OCI-LY1 (cell line): ENCODE data around the gene PRKG1.

Experiments
- CTCF ChIP-seq: fragments of 200-600 bp; sonication (generic), shearing (Covaris generic); IDR thresholded peaks from 2 replicates; pipeline ENCODE4 v1.5.1; 2017; ENCODE audit warnings: mild to moderate bottlenecking, antibody characterized with exemption, low read length, moderate library complexity, mixed read lengths
- EZH2 ChIP-seq: fragments of 200-600 bp; sonication (generic), shearing (Covaris generic); IDR thresholded peaks from 2 replicates; pipeline ENCODE4 v1.8.0; 2017; ENCODE audit warnings: borderline replicate concordance, mixed run types, mild to moderate bottlenecking, antibody characterized with exemption, low read length, moderate library complexity, mixed read lengths

GRCh38 chr10:52105301-52105700 is 1031.0 kb downstream of the PRKG1 start:
- TF ChIP-seq CTCF (no peak), EZH2 (no peak)
